Ishikawa (cell line): Measurements from ENCODE around the gene PIK3R4.

Experiments used
- CEBPB ChIP-seq: IDR thresholded peaks from 2 replicates; pipeline ENCODE4 v1.6.1; 2012
- CREB1 ChIP-seq: IDR thresholded peaks from 2 replicates; pipeline ENCODE4 v1.6.1; 2012; ENCODE audit warnings: low read depth
- EP300 ChIP-seq: IDR thresholded peaks from 2 replicates; pipeline ENCODE4 v1.6.1; 2012; ENCODE audit warnings: borderline replicate concordance
- TAF1 ChIP-seq: IDR thresholded peaks from 2 replicates; pipeline ENCODE4 v1.6.1; 2012; ENCODE audit warnings: low read depth, mild to moderate bottlenecking
- TCF12 ChIP-seq: IDR thresholded peaks from 2 replicates; pipeline ENCODE4 v1.6.1; 2012; ENCODE audit warnings: low read depth
- YY1 ChIP-seq: IDR thresholded peaks from 2 replicates; pipeline ENCODE4 v1.6.1; 2012; ENCODE audit warnings: low read depth
- TF ChIP-seq, protein P1 (sequence below): IDR thresholded peaks from 2 replicates; pipeline ENCODE4 v1.6.1; 2012
- TF ChIP-seq, protein P2 (sequence below): IDR thresholded peaks from 2 replicates; pipeline ENCODE4 v1.6.1; 2012
- TF ChIP-seq, protein P3 (sequence below): IDR thresholded peaks from 2 replicates; pipeline ENCODE4 v1.6.1; 2012; ENCODE audit warnings: low read depth, mild to moderate bottlenecking

DNA sequence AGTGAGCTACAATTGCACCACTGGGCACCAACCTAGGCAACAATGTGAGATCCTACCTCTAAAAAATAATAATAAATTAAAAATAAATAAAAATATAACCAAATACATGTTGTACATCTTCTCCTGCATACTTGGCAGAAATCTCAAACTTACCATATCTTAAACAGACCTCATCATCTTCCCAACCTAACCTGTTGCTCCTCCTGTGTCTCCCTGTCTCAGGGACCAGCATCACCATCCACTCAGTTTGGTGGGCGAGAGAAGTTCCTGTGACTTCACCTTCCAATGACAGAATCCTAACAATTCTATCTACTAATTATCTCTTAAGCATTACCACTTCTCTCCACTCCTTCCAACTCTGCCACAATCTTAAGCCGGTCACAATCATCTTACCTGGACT is 3.3 kb downstream of the PIK3R4 start:
- TF ChIP-seq YY1: no peak
- TF ChIP-seq, protein P1, sequence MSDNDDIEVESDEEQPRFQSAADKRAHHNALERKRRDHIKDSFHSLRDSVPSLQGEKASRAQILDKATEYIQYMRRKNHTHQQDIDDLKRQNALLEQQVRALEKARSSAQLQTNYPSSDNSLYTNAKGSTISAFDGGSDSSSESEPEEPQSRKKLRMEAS: no peak
- TF ChIP-seq CREB1: no peak
- TF ChIP-seq, protein P2, sequence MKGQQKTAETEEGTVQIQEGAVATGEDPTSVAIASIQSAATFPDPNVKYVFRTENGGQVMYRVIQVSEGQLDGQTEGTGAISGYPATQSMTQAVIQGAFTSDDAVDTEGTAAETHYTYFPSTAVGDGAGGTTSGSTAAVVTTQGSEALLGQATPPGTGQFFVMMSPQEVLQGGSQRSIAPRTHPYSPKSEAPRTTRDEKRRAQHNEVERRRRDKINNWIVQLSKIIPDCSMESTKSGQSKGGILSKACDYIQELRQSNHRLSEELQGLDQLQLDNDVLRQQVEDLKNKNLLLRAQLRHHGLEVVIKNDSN: no peak
- TF ChIP-seq, protein P3, sequence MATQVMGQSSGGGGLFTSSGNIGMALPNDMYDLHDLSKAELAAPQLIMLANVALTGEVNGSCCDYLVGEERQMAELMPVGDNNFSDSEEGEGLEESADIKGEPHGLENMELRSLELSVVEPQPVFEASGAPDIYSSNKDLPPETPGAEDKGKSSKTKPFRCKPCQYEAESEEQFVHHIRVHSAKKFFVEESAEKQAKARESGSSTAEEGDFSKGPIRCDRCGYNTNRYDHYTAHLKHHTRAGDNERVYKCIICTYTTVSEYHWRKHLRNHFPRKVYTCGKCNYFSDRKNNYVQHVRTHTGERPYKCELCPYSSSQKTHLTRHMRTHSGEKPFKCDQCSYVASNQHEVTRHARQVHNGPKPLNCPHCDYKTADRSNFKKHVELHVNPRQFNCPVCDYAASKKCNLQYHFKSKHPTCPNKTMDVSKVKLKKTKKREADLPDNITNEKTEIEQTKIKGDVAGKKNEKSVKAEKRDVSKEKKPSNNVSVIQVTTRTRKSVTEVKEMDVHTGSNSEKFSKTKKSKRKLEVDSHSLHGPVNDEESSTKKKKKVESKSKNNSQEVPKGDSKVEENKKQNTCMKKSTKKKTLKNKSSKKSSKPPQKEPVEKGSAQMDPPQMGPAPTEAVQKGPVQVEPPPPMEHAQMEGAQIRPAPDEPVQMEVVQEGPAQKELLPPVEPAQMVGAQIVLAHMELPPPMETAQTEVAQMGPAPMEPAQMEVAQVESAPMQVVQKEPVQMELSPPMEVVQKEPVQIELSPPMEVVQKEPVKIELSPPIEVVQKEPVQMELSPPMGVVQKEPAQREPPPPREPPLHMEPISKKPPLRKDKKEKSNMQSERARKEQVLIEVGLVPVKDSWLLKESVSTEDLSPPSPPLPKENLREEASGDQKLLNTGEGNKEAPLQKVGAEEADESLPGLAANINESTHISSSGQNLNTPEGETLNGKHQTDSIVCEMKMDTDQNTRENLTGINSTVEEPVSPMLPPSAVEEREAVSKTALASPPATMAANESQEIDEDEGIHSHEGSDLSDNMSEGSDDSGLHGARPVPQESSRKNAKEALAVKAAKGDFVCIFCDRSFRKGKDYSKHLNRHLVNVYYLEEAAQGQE: no peak
- no peak for TF ChIP-seq EP300
- no peak for TF ChIP-seq TAF1
- no peak for TF ChIP-seq CEBPB
- TF ChIP-seq TCF12: no peak
